ENCODE measurements around the gene CCHCR1.

- no peak for TF ChIP-seq CTCF (IDR thresholded peaks at IDR 0.05; ENCODE audit: insufficient read depth, low read length)
- TF ChIP-seq POLR2AphosphoS5 (IDR thresholded peaks at IDR 0.05; ENCODE audit: low read depth): no peak
- TF ChIP-seq GABPA (IDR thresholded peaks at IDR 0.05; ENCODE audit: low read depth): no peak
- no peak for TF ChIP-seq SPI1 (IDR thresholded peaks at IDR 0.05; ENCODE audit: borderline replicate concordance, low read depth)
- TF ChIP-seq, protein P1, sequence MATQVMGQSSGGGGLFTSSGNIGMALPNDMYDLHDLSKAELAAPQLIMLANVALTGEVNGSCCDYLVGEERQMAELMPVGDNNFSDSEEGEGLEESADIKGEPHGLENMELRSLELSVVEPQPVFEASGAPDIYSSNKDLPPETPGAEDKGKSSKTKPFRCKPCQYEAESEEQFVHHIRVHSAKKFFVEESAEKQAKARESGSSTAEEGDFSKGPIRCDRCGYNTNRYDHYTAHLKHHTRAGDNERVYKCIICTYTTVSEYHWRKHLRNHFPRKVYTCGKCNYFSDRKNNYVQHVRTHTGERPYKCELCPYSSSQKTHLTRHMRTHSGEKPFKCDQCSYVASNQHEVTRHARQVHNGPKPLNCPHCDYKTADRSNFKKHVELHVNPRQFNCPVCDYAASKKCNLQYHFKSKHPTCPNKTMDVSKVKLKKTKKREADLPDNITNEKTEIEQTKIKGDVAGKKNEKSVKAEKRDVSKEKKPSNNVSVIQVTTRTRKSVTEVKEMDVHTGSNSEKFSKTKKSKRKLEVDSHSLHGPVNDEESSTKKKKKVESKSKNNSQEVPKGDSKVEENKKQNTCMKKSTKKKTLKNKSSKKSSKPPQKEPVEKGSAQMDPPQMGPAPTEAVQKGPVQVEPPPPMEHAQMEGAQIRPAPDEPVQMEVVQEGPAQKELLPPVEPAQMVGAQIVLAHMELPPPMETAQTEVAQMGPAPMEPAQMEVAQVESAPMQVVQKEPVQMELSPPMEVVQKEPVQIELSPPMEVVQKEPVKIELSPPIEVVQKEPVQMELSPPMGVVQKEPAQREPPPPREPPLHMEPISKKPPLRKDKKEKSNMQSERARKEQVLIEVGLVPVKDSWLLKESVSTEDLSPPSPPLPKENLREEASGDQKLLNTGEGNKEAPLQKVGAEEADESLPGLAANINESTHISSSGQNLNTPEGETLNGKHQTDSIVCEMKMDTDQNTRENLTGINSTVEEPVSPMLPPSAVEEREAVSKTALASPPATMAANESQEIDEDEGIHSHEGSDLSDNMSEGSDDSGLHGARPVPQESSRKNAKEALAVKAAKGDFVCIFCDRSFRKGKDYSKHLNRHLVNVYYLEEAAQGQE (IDR thresholded peaks at IDR 0.05; ENCODE audit: insufficient replicate concordance, low read depth): no peak
Measured at GRCh38 chr6:31112478-31112877, 45.1 kb downstream of the CCHCR1 start, which contains the start of gene C6orf15.
